ENCODE results near the gene PCBP4.

DNA sequence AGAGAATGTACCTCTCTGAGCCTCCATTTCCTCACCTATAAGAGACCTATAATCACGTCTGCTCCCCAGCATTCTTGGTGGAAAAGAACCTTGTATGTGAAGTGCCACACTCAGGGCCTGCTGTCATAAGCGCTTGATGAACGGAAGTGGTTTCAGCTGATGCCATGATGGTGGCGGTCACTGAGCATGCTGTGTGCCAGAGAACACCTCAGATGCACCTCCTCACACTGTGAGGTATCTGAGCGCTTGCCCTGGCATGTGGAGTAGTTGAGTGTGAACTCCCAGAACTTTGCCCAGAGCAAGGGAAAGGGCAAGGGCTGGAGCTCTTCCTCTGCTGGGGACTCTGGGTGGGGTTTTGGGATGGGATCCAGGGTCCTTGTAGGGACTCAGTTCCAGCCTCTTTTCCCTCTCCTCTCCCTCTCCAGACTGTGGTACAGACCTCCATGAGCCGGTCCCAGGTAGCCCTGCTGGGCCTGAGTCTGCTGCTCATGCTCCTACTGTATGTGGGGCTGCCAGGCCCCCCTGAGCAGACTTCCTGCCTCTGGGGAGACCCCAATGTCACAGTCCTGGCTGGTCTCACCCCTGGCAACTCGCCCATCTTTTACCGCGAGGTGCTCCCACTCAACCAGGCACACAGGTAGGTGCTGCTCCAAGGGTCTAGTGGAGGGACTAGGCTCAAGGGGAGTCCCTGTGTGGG is 10.3 kb upstream of the PCBP4 start:
- TF ChIP-seq CTCF (IDR thresholded peaks at IDR 0.05): no peak
- no peak for TF ChIP-seq POLR2A (IDR thresholded peaks at IDR 0.05)

Data from adrenal gland (tissue), 5 donors.